H9 (cell line): ENCODE measurements around the gene QSER1. TPM values are rescaled to one million over a fixed set of nuclear protein-coding genes. Genes with fewer than 3 reads are reported as not detected.
A peak's percentile ranks its signal among the peaks of the same experiment; 100 is the strongest.

Source experiments
- DNase-seq: peaks from one replicate; pipeline ENCODE4 v3.0.0-alpha.2; 2017
- H2AFZ ChIP-seq: one replicate; pipeline ENCODE4 v1.6.1; 2013; ENCODE audit warnings: mild to moderate bottlenecking, low read length, control low read depth, moderate library complexity
- H2AK5ac ChIP-seq: 2 replicates; pipeline ENCODE4 v1.6.1; 2013; ENCODE audit warnings: low read length, control low read depth, mixed read lengths; ENCODE audit not compliant: insufficient read length
- H2BK120ac ChIP-seq: one replicate; pipeline ENCODE4 v1.6.1; 2013; ENCODE audit warnings: low read depth, mild to moderate bottlenecking, low read length, control low read depth, inconsistent platforms; ENCODE audit not compliant: poor library complexity, severe bottlenecking
- H2BK12ac ChIP-seq: 2 replicates; pipeline ENCODE4 v1.6.1; 2013; ENCODE audit warnings: low read length, control low read depth, mixed read lengths, low read depth; ENCODE audit not compliant: insufficient read length
- H2BK15ac ChIP-seq: 2 replicates; pipeline ENCODE4 v1.6.1; 2013; ENCODE audit warnings: low read depth, low read length, control low read depth
- H2BK20ac ChIP-seq: one replicate; pipeline ENCODE4 v1.6.1; 2013; ENCODE audit warnings: low read depth, mild to moderate bottlenecking, low read length, control low read depth, inconsistent platforms; ENCODE audit not compliant: poor library complexity, severe bottlenecking
- H2BK5ac ChIP-seq: 2 replicates; pipeline ENCODE4 v1.6.1; 2013; ENCODE audit warnings: low read length, control low read depth, mixed read lengths; ENCODE audit not compliant: insufficient read length
- H3K14ac ChIP-seq: 2 replicates; pipeline ENCODE4 v1.6.1; 2013; ENCODE audit warnings: low read length, control low read depth; ENCODE audit not compliant: insufficient read depth
- H3K18ac ChIP-seq: 2 replicates; pipeline ENCODE4 v1.6.1; 2013; ENCODE audit warnings: low read depth, mild to moderate bottlenecking, mixed read lengths, low read length, control low read depth; ENCODE audit not compliant: insufficient read length
- H3K23ac ChIP-seq: 2 replicates; pipeline ENCODE4 v1.6.1; 2013; ENCODE audit warnings: low read length, control low read depth, mixed read lengths, low read depth; ENCODE audit not compliant: insufficient read length
- H3K23me2 ChIP-seq: 2 replicates; pipeline ENCODE4 v1.6.1; 2013; ENCODE audit warnings: low read depth, mild to moderate bottlenecking, mixed read lengths, low read length, control low read depth; ENCODE audit not compliant: insufficient read length, poor library complexity, severe bottlenecking
- H3K27ac ChIP-seq: 2 replicates; pipeline ENCODE4 v1.5.1; 2013; ENCODE audit warnings: low read length, control low read depth, mixed read lengths, low read depth; ENCODE audit not compliant: insufficient read length
- H3K27me3 ChIP-seq: 2 replicates; pipeline ENCODE4 v1.6.1; 2013; ENCODE audit warnings: low read length, control low read depth, inconsistent platforms; ENCODE audit not compliant: insufficient read depth
- H3K4ac ChIP-seq: 2 replicates; pipeline ENCODE4 v1.6.1; 2013; ENCODE audit warnings: low read depth, mild to moderate bottlenecking, control low read depth, inconsistent platforms, low read length, moderate library complexity
- H3K4me1 ChIP-seq: 2 replicates; pipeline ENCODE4 v1.6.1; 2013; ENCODE audit warnings: low read length, control low read depth, inconsistent platforms; ENCODE audit not compliant: insufficient read depth
- H3K4me2 ChIP-seq: 2 replicates; pipeline ENCODE4 v1.6.1; 2013; ENCODE audit warnings: low read length, control low read depth, mixed read lengths; ENCODE audit not compliant: insufficient read length, insufficient read depth
- H3K56ac ChIP-seq: 2 replicates; pipeline ENCODE4 v1.6.1; 2013; ENCODE audit warnings: low read depth, mild to moderate bottlenecking, mixed read lengths, low read length, control low read depth; ENCODE audit not compliant: insufficient read length
- H3K79me1 ChIP-seq: 2 replicates; pipeline ENCODE4 v1.6.1; 2013; ENCODE audit warnings: low read depth, mild to moderate bottlenecking, moderate library complexity, low read length, control low read depth, inconsistent platforms; ENCODE audit not compliant: insufficient read depth, poor library complexity, severe bottlenecking
- H3K79me2 ChIP-seq: 2 replicates; pipeline ENCODE4 v1.6.1; 2013; ENCODE audit warnings: low read length, control low read depth, inconsistent platforms; ENCODE audit not compliant: insufficient read depth
- H3K9ac ChIP-seq: 2 replicates; pipeline ENCODE4 v1.6.1; 2013; ENCODE audit warnings: low read length, control low read depth, mixed read lengths; ENCODE audit not compliant: insufficient read length; ENCODE audit errors: extremely low read depth
- H3K9me3 ChIP-seq: one replicate; pipeline ENCODE4 v1.6.1; 2013; ENCODE audit warnings: low read depth, low read length, inconsistent platforms; ENCODE audit not compliant: control insufficient read depth
- H3T11ph ChIP-seq: one replicate; pipeline ENCODE4 v1.6.1; 2013; ENCODE audit warnings: mild to moderate bottlenecking, low read length, control low read depth, inconsistent platforms
- H4K20me1 ChIP-seq: one replicate; pipeline ENCODE4 v1.6.1; 2013; ENCODE audit not compliant: control insufficient read depth, insufficient read length, insufficient read depth
- H4K5ac ChIP-seq: 2 replicates; pipeline ENCODE4 v1.6.1; 2013; ENCODE audit warnings: low read depth, mild to moderate bottlenecking, mixed read lengths, low read length, control low read depth; ENCODE audit not compliant: insufficient read length
- H4K8ac ChIP-seq: replicated peaks from 2 replicates; pipeline ENCODE4 v1.6.1; 2013; ENCODE audit warnings: low read length, control low read depth, mixed read lengths, low read depth; ENCODE audit not compliant: insufficient read length
- H4K91ac ChIP-seq: 2 replicates; pipeline ENCODE4 v1.6.1; 2013; ENCODE audit warnings: low read depth, mild to moderate bottlenecking, moderate library complexity, mixed read lengths, low read length, control low read depth; ENCODE audit not compliant: insufficient read length
- H3K27ac Mint-ChIP-seq, 3 experiments: 2 replicates in 2 of 3; 3 replicates in 1 of 3; pipeline ENCODE4 v1.8.0; 2020 to 2021; ENCODE audit warnings: mixed read lengths in 3 of 3, mild to moderate bottlenecking in 1 of 3, moderate library complexity in 1 of 3
- H3K27me3 Mint-ChIP-seq: 2 replicates; pipeline ENCODE4 v1.8.0; 2021; ENCODE audit warnings: low read depth, mild to moderate bottlenecking, moderate library complexity, mixed read lengths
- H3K36me3 Mint-ChIP-seq, 3 experiments: 2 replicates in 2 of 3; 3 replicates in 1 of 3; pipeline ENCODE4 v1.8.0; 2020 to 2021; ENCODE audit warnings: low read depth in 3 of 3, mixed read lengths in 3 of 3; ENCODE audit not compliant: insufficient read depth in 1 of 3
- H3K4me1 Mint-ChIP-seq, 2 experiments: 2 replicates each; pipeline ENCODE4 v1.8.0; 2020; ENCODE audit warnings: mixed read lengths in 2 of 2
- H3K4me3 Mint-ChIP-seq, 2 experiments: 2 replicates in 1 of 2; 3 replicates in 1 of 2; pipeline ENCODE4 v1.8.0; 2020 to 2021; ENCODE audit warnings: mild to moderate bottlenecking in 2 of 2, mixed read lengths in 2 of 2, moderate library complexity in 1 of 2
- H3K9me3 Mint-ChIP-seq, 2 experiments: 2 replicates in 1 of 2; 3 replicates in 1 of 2; pipeline ENCODE4 v1.8.0; 2020; ENCODE audit warnings: mild to moderate bottlenecking in 2 of 2, mixed read lengths in 2 of 2, moderate library complexity in 1 of 2
- WGBS: extraction: QIAGEN DNeasy Blood & Tissue Kit; methylation state at CpG from one replicate; pipeline ENCODE4 v1.1.7; 2013; ENCODE audit warnings: missing lambda C conversion rate, low lambda C conversion rate, mixed read lengths; ENCODE audit not compliant: insufficient read length; ENCODE audit errors: extremely low coverage; 5-methylcytosine and 5-hydroxymethylcytosine counted together
- long read RNA-seq: library from polyadenylated mRNA; unstranded; transcript quantifications from one replicate; pipeline ENCODE4 v2.0.0, GENCODE V29; 2020
- total RNA-seq: library from RNA; stranded (reverse); gene quantifications from 2 replicates; pipeline ENCODE4 v1.2.1, GENCODE V29; 2021
- TF ChIP-seq, protein P1 (sequence below): fragments of 200-600 bp; sonication (generic); conservative IDR thresholded peaks from 3 replicates; pipeline ENCODE4 v1.8.0; 2021; ENCODE audit warnings: antibody characterized with exemption, mild to moderate bottlenecking

Gene QSER1
- 128 and 139 TPM in 2 replicates for total RNA-seq
- long read RNA-seq, partial matches to known transcripts = 29 of 41 reads
- long read RNA-seq, other reads (novel, unspliced or antisense) = 10 of 41 reads

DNA sequence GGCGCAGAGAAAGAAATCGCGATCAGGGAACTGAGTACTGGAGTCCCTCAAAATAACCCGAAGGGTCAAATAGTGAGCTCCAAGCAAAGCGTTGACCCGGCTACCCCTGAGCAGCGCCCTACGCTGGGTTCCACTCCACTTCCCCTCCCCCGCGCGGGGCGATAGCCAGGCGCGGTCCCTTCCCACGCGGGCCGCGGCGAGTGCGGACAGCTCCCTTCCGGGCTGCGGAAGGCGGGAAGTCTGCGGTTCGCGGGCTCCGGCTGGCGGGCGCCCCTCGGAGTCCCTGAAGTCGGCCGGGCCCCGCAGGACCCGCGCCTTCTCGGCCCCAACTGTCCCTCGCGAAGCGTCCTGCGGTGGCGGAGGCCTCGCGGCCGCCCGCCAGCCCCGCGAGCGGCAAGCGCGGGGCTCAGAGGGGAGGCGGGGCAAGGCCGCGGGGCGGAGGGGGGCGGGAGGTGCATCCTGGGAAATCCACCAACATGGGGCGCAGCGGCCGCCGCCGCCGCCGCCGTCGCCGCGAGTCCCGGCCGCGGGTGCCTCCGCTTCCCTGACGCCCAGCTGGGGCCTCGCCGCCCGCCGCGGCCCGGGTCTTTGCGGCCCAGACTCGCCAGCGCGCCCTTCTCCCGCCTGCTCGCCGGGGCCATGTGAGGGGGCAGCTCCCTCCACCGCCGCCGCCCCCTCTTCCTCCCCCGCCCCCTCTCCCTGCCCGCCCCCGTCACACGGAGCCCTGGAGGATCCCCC, at the start of gene QSER1:
Gene QSER1 (plus strand): TSS at position 457 of the 738 bp plus-strand sequence. CDS start 315 bp downstream, outside the sequence.
- H2AK5ac ChIP-seq = no peak within 1 kb of the TSS
- no peak within 1 kb of the TSS for H2AFZ ChIP-seq
- H3K9me3 ChIP-seq = no peaks in the 10 kb centered on the region
- Mint-ChIP-seq H3K27me3 (no peaks in the 10 kb centered on the region), H3K4me3 (peak within 1 kb of the TSS; percentile 90 to 95), H3K9me3 (peaks cover 19 to 21% of the 10 kb centered on the region in 2 experiments), H3K4me1 (peaks cover 37 to 38% of the 10 kb centered on the region in 2 experiments), H3K27ac (peak within 1 kb of the TSS; percentile 97 to 100 (median 100)), H3K36me3 (peaks cover 17 to 44% (median 36%) of the 10 kb centered on the region in 3 experiments)
- no peaks in the 10 kb centered on the region for H3K27me3 ChIP-seq
- H2BK20ac ChIP-seq = no peak within 1 kb of the TSS
- no peaks in the 10 kb centered on the region for H3K79me1 ChIP-seq
- H3K4me1 ChIP-seq = peaks cover 3% of the 10 kb centered on the region; the same call in 1 of the 2 replicates
- H3K14ac ChIP-seq = peak within 1 kb of the TSS; percentile 76
- H3K56ac ChIP-seq = no peak within 1 kb of the TSS
- H3K4me2 ChIP-seq = peak within 1 kb of the TSS; percentile 85
- H2BK5ac ChIP-seq = no peak within 1 kb of the TSS
- peak; percentile 76 for DNase-seq
- no peak within 1 kb of the TSS for H2BK15ac ChIP-seq
- peaks cover 37% of the 10 kb centered on the region for H3K79me2 ChIP-seq
- no peaks in the 10 kb centered on the region for H4K20me1 ChIP-seq
- no CpG with 5 or more reads among the region's 91 CpGs for WGBS
- H4K91ac ChIP-seq = peak within 1 kb of the TSS; percentile 59
- no peak within 1 kb of the TSS for H4K8ac ChIP-seq
- H3K18ac ChIP-seq = peak within 1 kb of the TSS; percentile 74
- no peak within 1 kb of the TSS for H3T11ph ChIP-seq
- peaks cover 4% of the 10 kb centered on the region for H3K23me2 ChIP-seq
- peak within 1 kb of the TSS; percentile 88 for H2BK120ac ChIP-seq
- no peak within 1 kb of the TSS for H4K5ac ChIP-seq
- H3K27ac ChIP-seq = peak within 1 kb of the TSS; percentile 76
- H3K23ac ChIP-seq = no peak within 1 kb of the TSS
- no peak within 1 kb of the TSS for H2BK12ac ChIP-seq
- TF ChIP-seq, protein P1, sequence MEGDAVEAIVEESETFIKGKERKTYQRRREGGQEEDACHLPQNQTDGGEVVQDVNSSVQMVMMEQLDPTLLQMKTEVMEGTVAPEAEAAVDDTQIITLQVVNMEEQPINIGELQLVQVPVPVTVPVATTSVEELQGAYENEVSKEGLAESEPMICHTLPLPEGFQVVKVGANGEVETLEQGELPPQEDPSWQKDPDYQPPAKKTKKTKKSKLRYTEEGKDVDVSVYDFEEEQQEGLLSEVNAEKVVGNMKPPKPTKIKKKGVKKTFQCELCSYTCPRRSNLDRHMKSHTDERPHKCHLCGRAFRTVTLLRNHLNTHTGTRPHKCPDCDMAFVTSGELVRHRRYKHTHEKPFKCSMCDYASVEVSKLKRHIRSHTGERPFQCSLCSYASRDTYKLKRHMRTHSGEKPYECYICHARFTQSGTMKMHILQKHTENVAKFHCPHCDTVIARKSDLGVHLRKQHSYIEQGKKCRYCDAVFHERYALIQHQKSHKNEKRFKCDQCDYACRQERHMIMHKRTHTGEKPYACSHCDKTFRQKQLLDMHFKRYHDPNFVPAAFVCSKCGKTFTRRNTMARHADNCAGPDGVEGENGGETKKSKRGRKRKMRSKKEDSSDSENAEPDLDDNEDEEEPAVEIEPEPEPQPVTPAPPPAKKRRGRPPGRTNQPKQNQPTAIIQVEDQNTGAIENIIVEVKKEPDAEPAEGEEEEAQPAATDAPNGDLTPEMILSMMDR = no peak
- peak within 1 kb of the TSS; percentile 85 for H3K9ac ChIP-seq
- H3K4ac ChIP-seq = peak within 1 kb of the TSS; percentile 84; the same call in 1 of the 2 replicates
